Measurements from ENCODE around the gene NKX6-2.

DNA sequence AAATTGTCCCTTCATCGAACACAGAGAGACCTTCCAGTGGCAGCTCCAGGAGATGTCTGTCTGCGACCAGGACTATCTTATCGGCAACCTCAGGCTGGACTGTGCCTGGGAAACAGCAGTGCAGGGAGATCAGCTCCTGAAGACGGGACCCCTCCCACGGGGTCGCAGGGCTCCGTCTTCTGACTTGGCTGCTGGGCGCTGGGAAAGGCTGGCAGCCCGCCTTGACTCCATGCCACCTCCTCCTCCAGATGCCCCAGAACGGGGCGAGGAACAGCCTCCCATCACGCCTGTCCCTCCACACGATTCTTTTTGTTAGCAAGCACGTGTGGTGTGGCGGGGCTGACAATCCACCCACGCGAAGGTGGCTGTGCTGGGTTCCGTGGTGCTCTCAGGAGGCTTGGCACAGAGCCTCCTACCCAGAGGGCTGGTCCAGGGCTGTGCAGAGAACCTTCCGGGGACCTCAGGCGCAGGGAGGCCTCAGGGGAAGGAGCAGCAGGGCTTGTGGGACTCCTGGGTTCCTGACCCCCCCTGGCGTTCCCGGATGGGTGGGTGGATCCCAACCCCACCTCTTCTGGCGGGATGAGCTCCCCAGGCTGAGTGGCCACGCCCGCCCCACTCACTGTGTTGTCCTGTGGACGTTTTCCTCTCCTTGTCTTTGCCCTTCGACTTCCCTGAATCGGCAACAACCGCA lies 47.6 kb upstream of the NKX6-2 start:
- TF ChIP-seq, protein P1, sequence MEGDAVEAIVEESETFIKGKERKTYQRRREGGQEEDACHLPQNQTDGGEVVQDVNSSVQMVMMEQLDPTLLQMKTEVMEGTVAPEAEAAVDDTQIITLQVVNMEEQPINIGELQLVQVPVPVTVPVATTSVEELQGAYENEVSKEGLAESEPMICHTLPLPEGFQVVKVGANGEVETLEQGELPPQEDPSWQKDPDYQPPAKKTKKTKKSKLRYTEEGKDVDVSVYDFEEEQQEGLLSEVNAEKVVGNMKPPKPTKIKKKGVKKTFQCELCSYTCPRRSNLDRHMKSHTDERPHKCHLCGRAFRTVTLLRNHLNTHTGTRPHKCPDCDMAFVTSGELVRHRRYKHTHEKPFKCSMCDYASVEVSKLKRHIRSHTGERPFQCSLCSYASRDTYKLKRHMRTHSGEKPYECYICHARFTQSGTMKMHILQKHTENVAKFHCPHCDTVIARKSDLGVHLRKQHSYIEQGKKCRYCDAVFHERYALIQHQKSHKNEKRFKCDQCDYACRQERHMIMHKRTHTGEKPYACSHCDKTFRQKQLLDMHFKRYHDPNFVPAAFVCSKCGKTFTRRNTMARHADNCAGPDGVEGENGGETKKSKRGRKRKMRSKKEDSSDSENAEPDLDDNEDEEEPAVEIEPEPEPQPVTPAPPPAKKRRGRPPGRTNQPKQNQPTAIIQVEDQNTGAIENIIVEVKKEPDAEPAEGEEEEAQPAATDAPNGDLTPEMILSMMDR (IDR thresholded peaks at IDR 0.05; ENCODE audit: low read depth, low read length, missing input control) = no peak
- TF ChIP-seq, protein P2, sequence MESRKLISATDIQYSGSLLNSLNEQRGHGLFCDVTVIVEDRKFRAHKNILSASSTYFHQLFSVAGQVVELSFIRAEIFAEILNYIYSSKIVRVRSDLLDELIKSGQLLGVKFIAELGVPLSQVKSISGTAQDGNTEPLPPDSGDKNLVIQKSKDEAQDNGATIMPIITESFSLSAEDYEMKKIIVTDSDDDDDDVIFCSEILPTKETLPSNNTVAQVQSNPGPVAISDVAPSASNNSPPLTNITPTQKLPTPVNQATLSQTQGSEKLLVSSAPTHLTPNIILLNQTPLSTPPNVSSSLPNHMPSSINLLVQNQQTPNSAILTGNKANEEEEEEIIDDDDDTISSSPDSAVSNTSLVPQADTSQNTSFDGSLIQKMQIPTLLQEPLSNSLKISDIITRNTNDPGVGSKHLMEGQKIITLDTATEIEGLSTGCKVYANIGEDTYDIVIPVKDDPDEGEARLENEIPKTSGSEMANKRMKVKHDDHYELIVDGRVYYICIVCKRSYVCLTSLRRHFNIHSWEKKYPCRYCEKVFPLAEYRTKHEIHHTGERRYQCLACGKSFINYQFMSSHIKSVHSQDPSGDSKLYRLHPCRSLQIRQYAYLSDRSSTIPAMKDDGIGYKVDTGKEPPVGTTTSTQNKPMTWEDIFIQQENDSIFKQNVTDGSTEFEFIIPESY (IDR thresholded peaks at IDR 0.05) = no peak
- TF ChIP-seq EGR1 (IDR thresholded peaks at IDR 0.05; ENCODE audit: low read depth in 2 of 2) (no peak), FOXA1 (IDR thresholded peaks at IDR 0.05) (no peak), SP1 (IDR thresholded peaks at IDR 0.05) (no peak), JUND (IDR thresholded peaks at IDR 0.05) (no peak), RAD21 (IDR thresholded peaks at IDR 0.05) (no peak), HNF4A (conservative IDR thresholded peaks at IDR 0.05) (no peak), YY1 (IDR thresholded peaks at IDR 0.05) (no peak), TAF1 (conservative IDR thresholded peaks at IDR 0.05) (no peak), HNF4G (IDR thresholded peaks at IDR 0.05) (no peak)
- TF ChIP-seq, protein P3, sequence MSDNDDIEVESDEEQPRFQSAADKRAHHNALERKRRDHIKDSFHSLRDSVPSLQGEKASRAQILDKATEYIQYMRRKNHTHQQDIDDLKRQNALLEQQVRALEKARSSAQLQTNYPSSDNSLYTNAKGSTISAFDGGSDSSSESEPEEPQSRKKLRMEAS (IDR thresholded peaks at IDR 0.05) = no peak
- TF ChIP-seq, protein P4, sequence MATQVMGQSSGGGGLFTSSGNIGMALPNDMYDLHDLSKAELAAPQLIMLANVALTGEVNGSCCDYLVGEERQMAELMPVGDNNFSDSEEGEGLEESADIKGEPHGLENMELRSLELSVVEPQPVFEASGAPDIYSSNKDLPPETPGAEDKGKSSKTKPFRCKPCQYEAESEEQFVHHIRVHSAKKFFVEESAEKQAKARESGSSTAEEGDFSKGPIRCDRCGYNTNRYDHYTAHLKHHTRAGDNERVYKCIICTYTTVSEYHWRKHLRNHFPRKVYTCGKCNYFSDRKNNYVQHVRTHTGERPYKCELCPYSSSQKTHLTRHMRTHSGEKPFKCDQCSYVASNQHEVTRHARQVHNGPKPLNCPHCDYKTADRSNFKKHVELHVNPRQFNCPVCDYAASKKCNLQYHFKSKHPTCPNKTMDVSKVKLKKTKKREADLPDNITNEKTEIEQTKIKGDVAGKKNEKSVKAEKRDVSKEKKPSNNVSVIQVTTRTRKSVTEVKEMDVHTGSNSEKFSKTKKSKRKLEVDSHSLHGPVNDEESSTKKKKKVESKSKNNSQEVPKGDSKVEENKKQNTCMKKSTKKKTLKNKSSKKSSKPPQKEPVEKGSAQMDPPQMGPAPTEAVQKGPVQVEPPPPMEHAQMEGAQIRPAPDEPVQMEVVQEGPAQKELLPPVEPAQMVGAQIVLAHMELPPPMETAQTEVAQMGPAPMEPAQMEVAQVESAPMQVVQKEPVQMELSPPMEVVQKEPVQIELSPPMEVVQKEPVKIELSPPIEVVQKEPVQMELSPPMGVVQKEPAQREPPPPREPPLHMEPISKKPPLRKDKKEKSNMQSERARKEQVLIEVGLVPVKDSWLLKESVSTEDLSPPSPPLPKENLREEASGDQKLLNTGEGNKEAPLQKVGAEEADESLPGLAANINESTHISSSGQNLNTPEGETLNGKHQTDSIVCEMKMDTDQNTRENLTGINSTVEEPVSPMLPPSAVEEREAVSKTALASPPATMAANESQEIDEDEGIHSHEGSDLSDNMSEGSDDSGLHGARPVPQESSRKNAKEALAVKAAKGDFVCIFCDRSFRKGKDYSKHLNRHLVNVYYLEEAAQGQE (IDR thresholded peaks at IDR 0.05) = no peak
